Small intestine (tissue), 7 donors: ENCODE results near the gene ZAP70. TPM values are rescaled to one million over a fixed set of nuclear protein-coding genes. Genes with fewer than 3 reads are reported as not detected.

ENCODE experiments used
- DNase-seq, 2 donors: peaks; one replicate each; pipeline versions ENCODE4 v3.0.0 to v3.0.0-alpha.2; 2013
- FAIRE-seq: peaks from 2 replicates; lab custom pipeline; 2012; peaks lifted over from hg19 to GRCh38; lab: Jason Lieb, UNC
- H3K27ac ChIP-seq, 3 donors: one replicate each; pipeline ENCODE4 v1.5.1; 2013; ENCODE audit warnings: low read length in 2 of 3, mild to moderate bottlenecking in 2 of 3, control low read depth in 1 of 3, inconsistent platforms in 1 of 3, low read depth in 1 of 3, moderate library complexity in 1 of 3
- H3K27me3 ChIP-seq, 3 donors: one replicate each; pipeline ENCODE4 v1.6.1; 2013; ENCODE audit warnings: low read length in 3 of 3, inconsistent platforms in 1 of 3; ENCODE audit not compliant: control insufficient read depth in 3 of 3, insufficient read depth in 3 of 3
- H3K36me3 ChIP-seq, 3 donors: one replicate each; pipeline ENCODE4 v1.6.1; 2013; ENCODE audit warnings: low read length in 3 of 3, inconsistent platforms in 1 of 3, low read depth in 1 of 3, mild to moderate bottlenecking in 1 of 3, moderate library complexity in 1 of 3; ENCODE audit not compliant: control insufficient read depth in 3 of 3, insufficient read depth in 2 of 3
- H3K4me1 ChIP-seq, 3 donors: one replicate each; pipeline ENCODE4 v1.6.1; 2013; ENCODE audit warnings: low read length in 2 of 3, inconsistent platforms in 1 of 3, low read depth in 1 of 3, mild to moderate bottlenecking in 1 of 3, moderate library complexity in 1 of 3; ENCODE audit not compliant: control insufficient read depth in 3 of 3, insufficient read depth in 2 of 3
- H3K4me3 ChIP-seq, 3 donors: one replicate each; pipeline ENCODE4 v1.5.1; 2013; ENCODE audit warnings: low read length in 3 of 3, control low read depth in 1 of 3, inconsistent platforms in 1 of 3, low read depth in 1 of 3, mild to moderate bottlenecking in 1 of 3, moderate library complexity in 1 of 3
- H3K9me3 ChIP-seq, 2 donors: one replicate each; pipeline ENCODE4 v1.6.1; 2013; ENCODE audit warnings: low read depth in 1 of 2, low read length in 1 of 2; ENCODE audit not compliant: control insufficient read depth in 2 of 2, insufficient read depth in 1 of 2
- WGBS, 3 donors: extraction: QIAGEN DNeasy Blood & Tissue Kit; methylation state at CpG; one replicate each; pipeline ENCODE4 v1.1.7; 2013; 5-methylcytosine and 5-hydroxymethylcytosine counted together
- polyA plus RNA-seq, 4 donors: library from polyadenylated mRNA; stranded (reverse) in 3 of 4; unstranded in 1 of 4; fragments of 200-250 nt in 3 of 4; fragments of 120-200 nt in 1 of 4; gene quantifications; one replicate each; pipeline versions ENCODE4 v1.2.1 to v1.2.3, GENCODE V29; 2013
- donor health status: healthy with polysubstance abuse.
- donor health status: control.
- donor health status: control.
- donor health status: Bipolar disorder and iron deficiency.
- donor health status: healthy.

The ZAP70 gene
- polyA plus RNA-seq, 4 donors = 2.5 to 15.9 (median 3.9) TPM

DNA sequence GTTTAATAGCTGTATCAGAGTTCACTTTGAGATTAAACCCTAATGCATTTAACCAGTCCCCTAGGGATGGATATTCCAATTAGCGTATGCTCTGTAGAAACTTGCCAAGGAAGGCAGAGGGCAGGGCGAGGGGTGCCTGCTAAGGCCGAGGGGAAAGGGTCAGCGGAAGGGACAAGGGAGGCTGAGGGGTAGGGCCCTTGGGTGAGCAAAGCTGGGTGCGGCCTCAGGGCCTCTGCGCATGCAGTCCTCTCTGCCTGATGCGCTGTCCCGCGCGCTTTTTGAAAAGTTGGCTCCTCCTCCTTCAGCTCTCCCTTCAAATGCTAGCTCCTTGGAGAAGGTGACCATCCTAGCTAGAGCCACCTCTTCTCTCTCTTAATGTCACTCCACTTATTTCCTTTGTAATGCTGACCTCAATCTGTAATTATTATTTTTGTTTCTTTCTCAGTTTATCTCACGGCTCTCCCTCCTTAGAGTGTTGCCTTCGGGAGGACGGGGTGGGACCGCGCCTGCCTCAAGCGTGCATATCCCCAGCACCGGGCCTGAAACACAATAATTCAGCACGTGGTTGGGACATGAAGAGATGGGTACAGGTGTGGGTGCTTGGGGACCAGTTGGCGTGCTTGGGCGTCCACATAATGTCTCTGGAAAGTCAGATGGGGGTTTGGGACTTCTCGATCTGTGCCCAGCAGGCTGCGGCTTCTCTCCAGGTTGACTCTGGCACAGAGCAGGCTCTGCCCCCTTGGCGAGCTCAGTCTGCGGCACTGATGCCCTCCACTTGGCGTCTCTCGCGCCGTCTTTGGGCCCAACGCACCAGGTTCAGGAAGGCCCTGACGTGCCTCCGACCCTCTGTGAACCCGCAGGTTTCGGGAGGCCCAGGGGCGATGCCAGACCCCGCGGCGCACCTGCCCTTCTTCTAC, 10.0 kb downstream of the ZAP70 start:
- Histone ChIP-seq H3K36me3 (no peaks in the 10 kb centered on the region), H3K4me3 (no peak overlapping the region), H3K27ac (no peak overlapping the region), H3K9me3 (no peaks in the 10 kb centered on the region), H3K27me3 (peaks cover 0 to 24% (median 0%) of the 10 kb centered on the region in 3 donors), H3K4me1 (no peaks in the 10 kb centered on the region)
- 82 to 92% (median 83%) methylated on average over 36 to 37 of the region's 37 CpGs for WGBS, 3 donors
- FAIRE-seq (no peak), DNase-seq (no peak)

DNA sequence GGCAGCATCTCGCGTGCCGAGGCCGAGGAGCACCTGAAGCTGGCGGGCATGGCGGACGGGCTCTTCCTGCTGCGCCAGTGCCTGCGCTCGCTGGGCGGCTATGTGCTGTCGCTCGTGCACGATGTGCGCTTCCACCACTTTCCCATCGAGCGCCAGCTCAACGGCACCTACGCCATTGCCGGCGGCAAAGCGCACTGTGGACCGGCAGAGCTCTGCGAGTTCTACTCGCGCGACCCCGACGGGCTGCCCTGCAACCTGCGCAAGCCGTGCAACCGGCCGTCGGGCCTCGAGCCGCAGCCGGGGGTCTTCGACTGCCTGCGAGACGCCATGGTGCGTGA, 10.7 kb downstream of the ZAP70 start:
- FAIRE-seq = no peak
- 63 to 82% (median 69%) methylated on average over 41 of the region's 41 CpGs for WGBS, 3 donors

DNA sequence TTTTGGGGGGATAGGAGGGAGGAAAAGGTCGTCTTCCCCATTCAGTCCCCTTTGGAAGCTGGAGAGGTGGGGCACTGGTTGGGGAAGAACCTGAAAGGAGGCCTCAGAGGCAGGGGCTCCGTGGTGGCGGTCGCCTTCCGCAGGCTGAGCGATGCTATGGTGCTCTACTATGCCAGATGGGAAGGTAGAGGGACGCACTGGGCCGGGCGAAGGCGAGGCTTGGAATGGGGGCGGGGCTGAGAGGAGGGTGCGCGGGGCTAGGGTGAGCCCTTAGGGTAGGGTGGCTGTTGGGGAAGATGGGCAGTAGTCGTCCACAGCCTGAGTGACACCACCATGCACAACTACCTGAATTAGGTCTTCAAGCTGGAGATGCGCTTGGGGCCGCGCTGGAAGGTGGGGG, 11.1 kb downstream of the ZAP70 start:
- no peaks in the 10 kb centered on the region for H3K36me3 ChIP-seq
- no peak for FAIRE-seq
- WGBS, 3 donors = 80 to 88% (median 84%) methylated on average over 17 of the region's 17 CpGs
- no peak overlapping the region for H3K4me3 ChIP-seq
- peaks cover 0 to 24% (median 0%) of the 10 kb centered on the region in 3 donors for H3K27me3 ChIP-seq
- no peak overlapping the region for H3K27ac ChIP-seq
- no peak for DNase-seq
- no peaks in the 10 kb centered on the region for H3K9me3 ChIP-seq
- no peaks in the 10 kb centered on the region for H3K4me1 ChIP-seq

More for the DNA sequence above, 10.7 kb downstream of the ZAP70 start:
- no peaks in the 10 kb centered on the region for H3K36me3 ChIP-seq
- no peaks in the 10 kb centered on the region for H3K4me1 ChIP-seq
- no peaks in the 10 kb centered on the region for H3K9me3 ChIP-seq
- no peak overlapping the region for H3K4me3 ChIP-seq
- no peak for DNase-seq
- H3K27me3 ChIP-seq = peaks cover 0 to 24% (median 0%) of the 10 kb centered on the region in 3 donors
- no peak overlapping the region for H3K27ac ChIP-seq

DNA sequence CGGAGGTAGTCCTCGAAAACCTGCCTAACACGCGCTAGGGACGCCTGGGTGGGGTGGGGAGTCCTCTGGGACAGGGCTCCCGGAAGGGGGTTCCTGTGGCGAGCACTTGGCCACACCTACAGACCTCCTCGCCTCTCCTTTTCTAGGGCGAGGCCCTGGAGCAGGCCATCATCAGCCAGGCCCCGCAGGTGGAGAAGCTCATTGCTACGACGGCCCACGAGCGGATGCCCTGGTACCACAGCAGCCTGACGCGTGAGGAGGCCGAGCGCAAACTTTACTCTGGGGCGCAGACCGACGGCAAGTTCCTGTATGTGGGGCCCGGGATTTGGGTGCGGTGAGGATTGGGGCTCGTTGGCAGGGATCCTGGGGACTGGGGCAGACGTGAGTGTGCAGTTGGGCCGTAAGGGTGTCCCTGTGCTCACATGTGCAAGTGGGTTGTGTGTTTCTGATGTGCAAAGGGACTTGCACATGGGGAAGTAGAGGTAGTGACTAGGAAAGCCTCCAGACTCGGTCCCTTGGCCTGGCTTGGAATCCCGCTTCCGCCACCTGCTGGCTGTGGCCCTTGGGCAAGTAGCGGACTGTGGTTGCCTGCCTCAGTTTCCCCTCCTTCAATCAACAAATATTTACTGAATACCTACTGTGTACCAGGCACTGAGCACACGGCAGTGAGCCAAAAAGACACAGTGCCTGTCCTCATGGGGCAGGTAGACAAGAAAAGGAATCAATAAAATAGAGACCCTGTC, 11.7 kb downstream of the ZAP70 start:
- no peaks in the 10 kb centered on the region for H3K4me1 ChIP-seq
- no peaks in the 10 kb centered on the region for H3K36me3 ChIP-seq
- no peak overlapping the region for H3K4me3 ChIP-seq
- no peak overlapping the region for H3K27ac ChIP-seq
- DNase-seq (no peak), FAIRE-seq (no peak)
- WGBS, 3 donors = 90 to 93% (median 92%) methylated on average over 30 to 31 of the region's 31 CpGs
- peaks cover 0 to 24% (median 0%) of the 10 kb centered on the region in 3 donors for H3K27me3 ChIP-seq
- peaks cover 0 to 5% of the 10 kb centered on the region in 2 donors for H3K9me3 ChIP-seq

DNA sequence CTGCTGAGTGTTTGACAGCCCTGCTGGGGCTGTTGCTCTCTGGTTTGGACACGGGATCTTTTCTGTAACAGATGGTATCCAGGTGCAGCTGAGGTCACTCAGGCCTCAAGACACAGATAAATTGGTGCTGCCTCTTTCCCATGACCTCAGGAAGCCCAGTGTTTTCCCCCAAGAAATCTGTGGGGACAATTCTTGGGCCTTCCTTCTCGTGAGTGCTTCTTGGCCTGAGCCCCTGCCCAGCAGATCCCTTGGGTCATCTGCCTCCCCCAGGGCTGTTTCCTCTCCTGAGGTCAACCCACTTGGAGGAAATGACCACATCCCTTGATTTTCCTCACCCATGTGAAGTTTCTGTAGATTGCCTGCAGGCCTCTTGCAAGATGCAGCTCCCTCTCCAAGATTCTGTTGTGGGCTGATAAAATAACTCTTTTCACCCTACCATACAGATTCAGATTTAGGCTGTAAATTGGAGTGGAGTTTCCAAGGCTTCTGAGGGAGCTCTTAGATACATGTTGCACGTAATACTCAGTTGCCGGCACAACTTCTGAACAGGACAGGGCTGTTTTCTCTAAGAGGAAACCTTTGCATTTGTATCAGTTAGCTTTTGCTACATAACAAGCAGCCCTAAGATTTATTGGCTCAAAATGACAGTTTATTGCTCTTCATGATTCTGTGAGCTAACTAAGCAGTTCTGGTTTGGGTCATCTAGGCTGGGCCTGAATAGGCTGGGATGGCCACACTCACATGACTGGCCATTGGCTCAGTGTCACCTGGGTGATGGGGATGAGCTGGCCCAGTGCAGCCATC, 13.1 kb downstream of the ZAP70 start:
- FAIRE-seq = no peak
- 45 to 69% (median 58%) methylated on average over 4 of the region's 4 CpGs for WGBS, 3 donors
- H3K9me3 ChIP-seq = peaks cover 0 to 8% of the 10 kb centered on the region in 2 donors
- H3K27ac ChIP-seq = no peak overlapping the region
- H3K36me3 ChIP-seq = no peaks in the 10 kb centered on the region
- DNase-seq = no peak
- no peak overlapping the region for H3K4me3 ChIP-seq
- peaks cover 0 to 24% (median 0%) of the 10 kb centered on the region in 3 donors for H3K27me3 ChIP-seq
- H3K4me1 ChIP-seq = no peaks in the 10 kb centered on the region

DNA sequence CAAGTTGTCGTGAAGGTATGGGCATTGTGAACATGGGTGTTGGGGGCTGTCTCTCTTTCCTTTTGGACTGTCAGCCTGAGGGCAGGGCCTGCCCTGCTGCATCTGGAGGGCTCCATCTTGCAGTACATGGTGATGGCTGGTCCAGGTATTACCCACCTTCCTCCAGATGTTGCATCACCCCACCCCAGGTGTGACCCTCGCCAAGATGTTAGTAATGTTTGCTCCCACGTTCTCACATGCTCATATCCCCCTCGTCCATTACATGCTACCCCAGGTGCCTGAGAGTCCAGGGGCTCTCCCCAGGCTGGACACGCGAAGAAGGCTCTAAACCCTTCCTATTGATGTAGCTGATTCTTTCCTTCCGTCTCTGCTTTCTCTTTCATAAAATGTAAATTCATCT, 13.9 kb downstream of the ZAP70 start:
- 87 to 91% (median 87%) methylated on average over 7 of the region's 7 CpGs for WGBS, 3 donors
- FAIRE-seq = no peak

DNA sequence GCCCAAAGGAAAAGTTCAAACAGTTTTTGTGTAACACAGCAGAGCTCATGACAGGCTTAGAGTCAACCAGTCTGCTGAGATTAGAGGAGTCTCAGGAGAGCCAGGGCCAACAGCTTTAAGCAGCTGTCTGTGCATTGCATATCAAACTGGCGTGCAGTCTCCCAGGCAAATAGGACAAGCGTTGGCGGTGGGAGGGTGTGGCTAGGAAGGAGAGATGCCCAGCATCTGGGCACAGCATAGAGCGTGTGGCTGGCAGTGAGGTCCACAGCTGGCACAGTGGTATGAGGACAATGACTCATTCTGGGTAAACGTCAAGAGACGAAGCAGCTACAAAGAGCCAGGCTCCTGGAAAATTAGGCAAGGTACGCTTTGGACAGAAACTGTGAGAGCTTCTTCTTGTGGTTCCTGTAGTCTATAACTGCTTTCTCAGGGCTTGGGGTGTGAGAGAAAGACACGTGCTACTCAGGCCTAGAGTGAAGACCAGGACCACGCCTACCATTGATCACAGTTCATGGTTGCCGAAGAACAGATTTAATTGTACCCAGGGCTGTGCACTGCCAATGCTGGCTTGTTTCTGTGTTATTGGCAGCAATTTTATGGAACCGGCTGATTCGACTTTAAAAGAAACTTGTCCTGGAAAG, 14.8 kb downstream of the ZAP70 start:
- 39 to 49% (median 44%) methylated on average over 12 of the region's 12 CpGs for WGBS, 3 donors
- Histone ChIP-seq H3K9me3 (peaks cover 0 to 8% of the 10 kb centered on the region in 2 donors), H3K4me1 (no peaks in the 10 kb centered on the region), H3K27ac (no peak overlapping the region), H3K36me3 (no peaks in the 10 kb centered on the region), H3K4me3 (no peak overlapping the region), H3K27me3 (peaks cover 0 to 20% (median 0%) of the 10 kb centered on the region in 3 donors)
- DNase-seq = no peak
- FAIRE-seq = no peak

More for the DNA sequence above, 13.9 kb downstream of the ZAP70 start:
- Histone ChIP-seq H3K9me3 (peaks cover 0 to 8% of the 10 kb centered on the region in 2 donors), H3K4me1 (no peaks in the 10 kb centered on the region), H3K27ac (no peak overlapping the region), H3K27me3 (peaks cover 0 to 24% (median 0%) of the 10 kb centered on the region in 3 donors), H3K36me3 (no peaks in the 10 kb centered on the region), H3K4me3 (no peak overlapping the region)
- no peak for DNase-seq
